Measurements from ENCODE around the gene SLC25A18. TPM values are rescaled to one million over a fixed set of nuclear protein-coding genes. Genes with fewer than 3 reads are reported as not detected.
A peak's percentile ranks its signal among the peaks of the same experiment; 100 is the strongest.

Gene SLC25A18
- total and polyA plus RNA-seq, 7 donors = 0.56 to 10.4 (median 5.7) TPM

- DNase-seq (no peak), ATAC-seq (peak; percentile 27 to 53 (median 40))
- intact Hi-C loops (cut with DNase I) = no loop called here
- Histone ChIP-seq H3K36me3 (ENCODE audit: insufficient read depth in 1 of 2, low read depth in 1 of 2) (peaks cover 9 to 35% of the 10 kb centered on the region in 2 donors), H3K4me3 (no peak overlapping the region), H3K9me3 (no peaks in the 10 kb centered on the region), H3K4me1 (peaks cover 3% of the 10 kb centered on the region), H3K27me3 (ENCODE audit: insufficient read depth in 3 of 3, low read length in 2 of 3) (no peaks in the 10 kb centered on the region), H3K27ac (no peak overlapping the region)
- TF ChIP-seq CTCF (IDR thresholded peaks at IDR 0.05) = no peak
- 75 to 86% (median 79%) methylated on average over 14 of the region's 14 CpGs for WGBS, 3 donors
Observed at GRCh38 chr22:17586831-17587440, 23.6 kb downstream of the SLC25A18 start.

DNA sequence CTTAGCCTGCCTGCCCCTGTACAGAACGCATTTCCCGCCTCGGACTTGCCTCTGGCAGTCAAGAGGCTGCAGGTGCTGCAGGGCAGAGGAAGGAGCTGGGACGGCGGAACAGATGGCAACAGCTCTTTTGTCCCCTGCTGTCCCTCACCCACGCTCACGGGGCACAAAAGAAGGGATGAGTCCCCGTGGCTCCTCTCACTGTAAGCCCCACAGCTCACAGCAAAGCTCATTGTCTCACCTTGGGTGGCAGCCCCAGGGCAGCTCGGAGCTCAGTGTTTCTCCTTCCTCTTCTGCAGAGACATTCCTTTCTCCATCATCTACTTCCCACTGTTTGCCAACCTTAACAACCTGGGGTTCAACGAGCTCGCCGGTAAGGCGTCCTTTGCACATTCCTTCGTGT, 24.3 kb downstream of the SLC25A18 start:
- no peak for TF ChIP-seq CTCF (IDR thresholded peaks at IDR 0.05)
- no peak for ATAC-seq

DNA sequence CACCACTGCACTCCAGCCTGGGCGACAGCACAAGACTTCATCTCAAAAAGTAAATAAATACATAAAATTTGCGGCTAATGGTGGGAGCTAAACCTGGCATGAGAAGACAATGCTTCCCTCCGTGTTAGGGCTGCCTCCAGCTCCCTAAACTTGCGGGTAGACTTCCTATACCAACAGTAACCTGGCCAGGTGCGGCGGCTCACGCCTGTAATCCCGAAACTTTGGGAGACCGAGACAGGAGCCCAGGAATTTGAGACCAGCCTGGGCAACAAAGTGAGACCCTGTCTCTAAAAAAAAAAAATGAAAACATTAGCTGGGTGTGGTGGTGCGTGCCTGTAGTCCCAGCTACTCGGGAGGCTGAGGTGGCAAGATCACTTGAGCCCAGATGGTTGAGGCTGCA, 25.3 kb downstream of the SLC25A18 start:
- Histone ChIP-seq H3K9me3 (no peaks in the 10 kb centered on the region), H3K4me3 (no peak overlapping the region), H3K27ac (no peak overlapping the region), H3K36me3 (ENCODE audit: insufficient read depth in 1 of 2, low read depth in 1 of 2) (peaks cover 9 to 52% of the 10 kb centered on the region in 2 donors), H3K4me1 (peaks cover 3% of the 10 kb centered on the region), H3K27me3 (ENCODE audit: insufficient read depth in 3 of 3, low read length in 2 of 3) (no peaks in the 10 kb centered on the region)
- intact Hi-C loops (cut with DNase I) = no loop called here
- DNase-seq = no peak
- 92 to 96% (median 93%) methylated on average over 11 of the region's 11 CpGs for WGBS, 3 donors
- no peak for TF ChIP-seq CTCF (IDR thresholded peaks at IDR 0.05)
- no peak for ATAC-seq

More for the DNA sequence above, 24.3 kb downstream of the SLC25A18 start:
- no peak for DNase-seq
- WGBS, 3 donors = 87 to 88% (median 87%) methylated on average over 14 of the region's 14 CpGs
- Histone ChIP-seq H3K4me3 (no peak overlapping the region), H3K27ac (no peak overlapping the region), H3K36me3 (ENCODE audit: insufficient read depth in 1 of 2, low read depth in 1 of 2) (peaks cover 9 to 42% of the 10 kb centered on the region in 2 donors), H3K4me1 (peaks cover 3% of the 10 kb centered on the region), H3K27me3 (ENCODE audit: insufficient read depth in 3 of 3, low read length in 2 of 3) (no peaks in the 10 kb centered on the region), H3K9me3 (no peaks in the 10 kb centered on the region)
- intact Hi-C loops (cut with DNase I) = no loop called here

DNA sequence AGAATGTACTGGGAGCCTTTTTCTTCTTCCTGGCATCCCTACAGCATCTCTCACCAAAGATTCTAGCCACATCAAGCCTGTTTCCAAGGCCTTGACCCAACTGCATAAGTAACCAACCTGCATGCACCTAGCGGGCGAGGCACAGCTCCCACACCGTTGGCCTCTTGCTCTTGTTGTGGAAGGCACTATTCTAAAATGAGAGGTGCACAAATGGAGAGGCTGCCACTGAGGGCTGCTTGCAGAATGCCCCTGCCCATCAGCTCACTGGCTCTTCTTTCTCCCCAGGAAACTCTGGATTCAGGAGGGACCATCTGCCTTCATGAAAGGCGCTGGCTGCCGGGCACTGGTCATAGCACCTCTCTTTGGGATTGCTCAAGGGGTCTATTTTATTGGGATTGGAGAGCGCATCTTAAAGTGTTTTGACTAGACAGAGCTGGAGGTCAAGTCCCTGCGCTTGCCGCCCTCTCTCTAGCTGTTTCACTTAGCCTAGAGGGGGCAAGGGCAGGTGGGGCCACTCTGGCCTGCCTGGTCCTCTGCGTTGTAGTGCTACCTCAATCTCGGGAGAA, 26.6 kb downstream of the SLC25A18 start:
- ATAC-seq = peak in 1 of 4 donors; percentile 7
- 92 to 93% (median 92%) methylated on average over 10 of the region's 10 CpGs for WGBS, 3 donors
- peaks cover 11 to 64% of the 10 kb centered on the region in 2 donors for H3K36me3 ChIP-seq (ENCODE audit: insufficient read depth in 1 of 2, low read depth in 1 of 2)
- no peak for TF ChIP-seq CTCF (IDR thresholded peaks at IDR 0.05)
- no peaks in the 10 kb centered on the region for H3K27me3 ChIP-seq (ENCODE audit: insufficient read depth in 3 of 3, low read length in 2 of 3)
- DNase-seq = no peak
- intact Hi-C loops (cut with DNase I) = no loop called here
- H3K4me1 ChIP-seq = peaks cover 3% of the 10 kb centered on the region
- no peak overlapping the region for H3K27ac ChIP-seq
- H3K9me3 ChIP-seq = no peaks in the 10 kb centered on the region
- no peak overlapping the region for H3K4me3 ChIP-seq

Measured in psoas muscle (tissue), 8 donors.